KOPT-K1 (cell line): Measurements from ENCODE around the gene ALOX15B.
"Not testable (repeated sequence)": the region's sequence is repeated elsewhere in the genome, so short reads cannot be mapped to it uniquely, and the experiment has no call there.

Experiments used
- H3K27ac ChIP-seq: fragments of 200-600 bp; sonication (generic); 2 replicates; pipeline ENCODE4 v1.5.1; 2016; ENCODE audit warnings: antibody characterized with exemption, mild to moderate bottlenecking, low read depth, low read length; ENCODE audit not compliant: poor library complexity, severe bottlenecking
- H3K36me3 ChIP-seq: fragments of 200-600 bp; sonication (generic); 2 replicates; pipeline ENCODE4 v1.5.1; 2017; ENCODE audit warnings: antibody characterized with exemption, mild to moderate bottlenecking, low read length, moderate library complexity; ENCODE audit not compliant: insufficient read depth
- H3K9me3 ChIP-seq: fragments of 200-600 bp; sonication (generic); 2 replicates; pipeline ENCODE4 v1.5.1; 2017; ENCODE audit warnings: antibody characterized with exemption, low read length, mild to moderate bottlenecking; ENCODE audit not compliant: insufficient read depth, poor library complexity, severe bottlenecking

The ALOX15B gene

GRCh38 chr17:8061851-8062250 is 23.0 kb downstream of the ALOX15B start:
- H3K36me3 ChIP-seq, H3K9me3 ChIP-seq, H3K27ac ChIP-seq: not testable (repeated sequence)

DNA sequence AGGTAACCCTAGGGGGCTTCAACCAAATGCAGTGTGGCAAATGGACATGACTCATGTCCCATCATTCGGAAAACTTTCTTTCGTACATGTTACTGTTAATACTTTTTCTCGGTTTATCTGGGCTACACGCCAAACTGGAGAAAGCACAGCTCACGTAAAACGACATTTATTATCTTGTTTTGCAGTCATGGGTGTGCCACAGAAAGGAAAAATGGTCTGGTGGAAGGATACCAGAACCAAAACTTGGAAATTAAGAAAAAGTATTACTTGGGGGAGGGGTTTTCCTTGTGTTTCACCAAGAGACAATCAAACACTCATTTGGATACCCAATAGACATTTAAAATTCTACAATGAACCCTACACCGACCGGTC is 23.6 kb downstream of the ALOX15B start:
- Histone ChIP-seq H3K27ac (no peak overlapping the region), H3K36me3 (no peaks in the 10 kb centered on the region), H3K9me3 (no peaks in the 10 kb centered on the region)

DNA sequence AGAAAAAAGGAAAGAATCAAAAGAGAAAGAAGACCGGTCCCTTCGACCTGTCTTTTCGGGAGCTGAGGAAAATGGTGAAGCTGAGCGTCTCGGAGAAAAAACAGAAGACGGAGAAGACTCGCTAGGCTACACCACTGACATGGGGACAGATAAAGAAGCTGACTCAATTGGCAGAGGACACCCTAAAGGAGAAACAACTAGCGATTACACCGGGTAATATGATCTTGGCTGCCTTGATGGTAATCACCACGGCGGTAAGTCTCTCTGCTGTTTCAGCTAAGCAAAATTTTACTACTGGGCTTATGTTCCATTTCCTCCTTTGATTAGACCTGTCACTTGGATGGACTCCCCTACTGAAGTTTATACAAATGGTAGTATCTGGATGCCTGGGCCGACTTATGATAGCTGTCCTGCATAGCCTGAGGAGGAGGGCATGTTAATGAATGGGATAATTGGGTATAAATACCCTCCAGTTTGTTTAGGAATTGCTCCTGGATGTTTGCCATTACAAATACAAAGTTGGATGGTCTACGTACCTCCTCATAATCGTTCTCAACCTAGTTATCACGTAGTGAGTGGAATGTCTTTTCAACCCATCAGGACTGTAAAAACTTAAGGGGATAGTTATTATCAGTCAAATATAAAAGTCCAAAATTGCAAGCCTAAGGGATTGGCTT is 24.1 kb downstream of the ALOX15B start:
- Histone ChIP-seq H3K36me3 (no peaks in the 10 kb centered on the region), H3K9me3 (no peaks in the 10 kb centered on the region), H3K27ac (no peak overlapping the region)

DNA sequence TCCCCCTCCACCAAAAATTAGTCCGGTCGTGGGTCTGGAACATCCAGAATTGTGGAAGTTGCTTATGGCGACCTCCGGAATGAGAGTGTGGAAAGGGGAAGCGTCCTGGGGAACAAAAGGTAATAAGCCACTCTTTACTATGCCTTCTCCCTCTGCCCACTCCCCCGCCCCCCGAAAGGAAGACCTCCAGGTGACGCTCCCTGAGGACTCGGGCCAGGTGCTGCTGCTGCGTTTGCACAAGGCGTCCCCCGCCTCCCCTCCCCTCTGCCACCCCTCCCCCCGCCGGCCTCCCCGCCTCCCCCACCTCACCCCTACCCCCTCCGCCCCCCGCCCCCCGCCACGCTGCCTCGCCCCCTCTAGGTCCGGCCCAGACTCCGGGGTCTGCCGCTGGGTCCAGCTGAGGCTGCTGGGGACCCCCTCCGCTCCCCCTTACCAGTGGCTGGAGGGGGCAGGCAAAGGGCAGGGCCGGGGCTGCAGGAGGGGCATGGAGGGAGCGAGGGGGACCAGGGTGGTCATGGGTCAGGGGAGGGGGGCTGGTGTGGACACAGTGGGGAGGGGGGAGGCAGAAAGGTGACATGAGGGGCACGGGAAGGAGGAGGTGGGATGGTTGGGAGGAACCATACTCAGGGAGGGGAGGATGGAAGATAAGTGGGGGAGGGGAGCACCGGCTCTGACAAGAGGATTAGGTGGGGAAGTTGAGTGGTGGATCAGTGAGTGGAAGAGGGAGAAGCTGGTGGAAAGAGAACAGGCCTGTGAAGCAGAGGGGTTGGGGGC is 25.1 kb downstream of the ALOX15B start:
- no peaks in the 10 kb centered on the region for H3K9me3 ChIP-seq
- no peaks in the 10 kb centered on the region for H3K36me3 ChIP-seq
- H3K27ac ChIP-seq: no peak overlapping the region

GRCh38 chr17:8064561-8065019 is 25.7 kb downstream of the ALOX15B start:
- Histone ChIP-seq H3K9me3 (no peaks in the 10 kb centered on the region), H3K27ac (no peak overlapping the region), H3K36me3 (no peaks in the 10 kb centered on the region)

DNA sequence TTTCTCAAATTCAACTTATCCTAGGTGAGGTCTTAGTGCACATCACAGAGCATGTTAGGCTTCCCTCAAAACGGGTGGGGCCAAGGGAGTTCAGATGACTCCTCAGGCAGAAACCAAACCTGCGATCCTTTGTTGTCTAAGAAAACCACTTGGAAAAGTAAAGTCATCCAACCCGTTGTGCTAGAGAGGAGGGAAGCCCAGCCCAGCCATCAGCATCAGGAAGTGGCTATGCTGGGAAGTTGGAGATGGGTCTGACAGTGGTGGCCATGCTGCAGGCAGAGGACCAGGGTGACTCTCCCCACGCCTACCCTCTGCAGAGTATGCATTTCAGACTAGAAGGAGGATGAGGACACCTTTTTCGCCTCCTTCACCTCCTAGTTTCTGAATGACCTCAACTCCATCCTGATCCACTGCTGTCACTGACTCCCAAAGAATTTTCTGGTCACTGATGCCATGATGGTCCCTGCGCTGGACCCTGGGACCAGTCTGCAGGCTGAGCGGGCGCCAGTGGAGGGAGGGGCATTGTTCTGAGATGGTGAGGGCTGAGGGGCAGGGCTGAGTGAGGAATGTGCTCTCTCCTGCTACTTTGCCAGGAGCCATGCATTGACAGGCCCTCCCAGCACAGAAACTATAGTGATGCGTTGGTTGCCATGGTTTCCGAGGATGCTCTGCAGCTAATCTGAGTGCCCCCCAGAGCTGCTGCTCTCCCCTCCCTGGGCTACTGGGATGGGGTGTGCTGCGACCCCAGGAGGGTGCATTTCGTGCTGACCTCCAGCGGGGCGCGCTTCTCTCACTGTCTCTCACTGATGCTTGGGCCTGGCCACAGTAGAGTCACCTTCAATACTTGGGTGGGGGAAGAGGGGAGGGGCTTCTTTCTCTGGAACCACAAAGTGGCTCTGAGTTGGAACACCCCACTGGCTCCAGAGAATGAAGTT is 28.2 kb downstream of the ALOX15B start:
- Histone ChIP-seq H3K27ac (no peak overlapping the region), H3K36me3 (no peaks in the 10 kb centered on the region), H3K9me3 (no peaks in the 10 kb centered on the region)

GRCh38 chr17:8067806-8068205 is 28.9 kb downstream of the ALOX15B start:
- no peaks in the 10 kb centered on the region for H3K9me3 ChIP-seq
- no peak overlapping the region for H3K27ac ChIP-seq
- no peaks in the 10 kb centered on the region for H3K36me3 ChIP-seq

DNA sequence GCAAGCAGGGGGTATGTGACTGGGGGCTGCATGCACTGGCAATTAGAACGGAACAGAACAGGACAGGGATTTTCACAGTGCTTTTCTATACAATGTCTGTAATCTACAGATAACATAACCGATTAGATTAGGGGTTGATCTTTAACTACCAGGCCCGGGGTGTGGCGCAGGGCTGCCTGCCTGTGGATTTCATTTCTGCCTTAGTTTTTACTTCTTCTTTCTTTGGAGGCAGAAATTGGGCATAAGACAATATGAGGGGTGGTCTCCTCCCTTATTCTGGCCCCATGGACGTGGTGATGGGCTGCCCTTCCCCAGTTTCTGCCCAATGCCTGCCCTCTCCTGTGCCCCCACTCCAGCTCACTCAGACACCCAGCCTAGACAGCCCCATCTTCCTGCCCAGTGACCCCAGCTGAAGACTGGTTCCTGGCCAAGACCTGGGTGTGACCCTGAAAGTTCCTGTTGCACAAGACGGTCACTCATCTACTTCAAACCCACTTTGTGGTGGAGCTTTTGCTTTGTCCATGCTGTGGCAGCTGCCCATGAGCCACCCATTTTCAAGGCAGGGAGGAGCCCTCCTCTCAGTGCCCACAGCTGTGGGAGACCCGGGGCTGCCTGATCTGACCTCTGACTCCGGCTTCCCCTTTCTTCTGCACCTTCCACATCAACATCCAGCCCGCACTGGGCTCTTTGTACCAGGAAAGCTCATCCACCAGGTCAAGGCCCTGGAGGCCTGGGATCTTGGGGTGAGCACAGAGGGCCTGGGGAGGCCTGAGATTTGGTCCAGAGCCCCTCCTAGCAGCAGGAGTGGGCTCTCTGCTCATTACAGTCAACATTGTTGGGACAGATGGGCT is 30.1 kb downstream of the ALOX15B start:
- H3K27ac ChIP-seq: no peak overlapping the region

DNA sequence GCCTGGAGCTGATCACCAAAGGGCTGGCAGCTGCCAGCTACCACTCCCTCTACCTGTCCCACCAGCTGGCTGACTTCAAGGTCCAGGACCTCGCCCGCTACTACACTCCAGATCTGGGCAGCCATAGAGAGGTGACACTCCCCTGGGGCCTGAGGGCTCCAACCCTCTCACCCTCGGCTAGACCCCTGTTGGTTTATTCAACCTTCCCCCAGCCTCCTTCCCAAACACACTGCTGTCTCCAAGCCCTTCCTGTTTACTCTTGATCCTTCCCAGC is 30.7 kb downstream of the ALOX15B start:
- H3K27ac ChIP-seq: no peak overlapping the region
- no peaks in the 10 kb centered on the region for H3K9me3 ChIP-seq
- no peaks in the 10 kb centered on the region for H3K36me3 ChIP-seq

More for the DNA sequence above, 30.1 kb downstream of the ALOX15B start:
- H3K36me3 ChIP-seq: no peaks in the 10 kb centered on the region
- H3K9me3 ChIP-seq: no peaks in the 10 kb centered on the region

GRCh38 chr17:8071496-8071895 is 32.6 kb downstream of the ALOX15B start:
- Histone ChIP-seq H3K9me3 (no peaks in the 10 kb centered on the region), H3K27ac (no peak overlapping the region), H3K36me3 (no peaks in the 10 kb centered on the region)

GRCh38 chr17:8072341-8072728 is 33.5 kb downstream of the ALOX15B start:
- H3K9me3 ChIP-seq: no peaks in the 10 kb centered on the region
- no peak overlapping the region for H3K27ac ChIP-seq
- no peaks in the 10 kb centered on the region for H3K36me3 ChIP-seq

- Histone ChIP-seq H3K27ac (no peak overlapping the region), H3K9me3 (no peaks in the 10 kb centered on the region), H3K36me3 (no peaks in the 10 kb centered on the region)
Measured at GRCh38 chr17:8072729-8073461, 34.0 kb downstream of the ALOX15B start.

- Histone ChIP-seq H3K9me3 (no peaks in the 10 kb centered on the region), H3K36me3 (no peaks in the 10 kb centered on the region), H3K27ac (no peak overlapping the region)
Measured at GRCh38 chr17:8073627-8074484, 35.0 kb downstream of the ALOX15B start.
